Measurements from ENCODE around the gene NME7.

Gene NME7

DNA sequence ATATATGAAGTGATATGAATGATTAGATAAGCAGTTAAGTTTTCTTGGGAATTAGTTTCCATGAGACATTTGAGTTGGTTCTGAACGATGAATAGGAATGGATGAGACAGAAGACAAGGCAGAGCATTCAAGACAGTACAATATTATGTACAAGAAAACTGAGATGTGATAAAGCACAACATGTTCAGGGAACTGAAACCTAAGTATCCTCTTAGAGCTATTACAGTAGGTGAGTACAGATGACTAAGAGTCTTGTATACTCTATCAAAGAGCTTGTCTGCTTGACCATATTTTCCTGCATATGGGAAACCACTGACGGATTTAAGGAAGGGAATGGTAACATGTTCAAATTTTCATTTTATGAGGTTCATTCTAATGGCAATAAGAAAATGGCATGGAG, 61.6 kb downstream of the NME7 start:
- Histone ChIP-seq H3K27ac (ENCODE audit: extremely low read depth, low read depth, low read length) (no peak overlapping the region), H3K4me3 (ENCODE audit: low read depth, low read length) (no peak overlapping the region), H3K9me3 (ENCODE audit: control insufficient read depth, insufficient read depth, low read depth, low read length) (no peaks in the 10 kb centered on the region), H3K4me1 (ENCODE audit: control insufficient read depth, insufficient read depth, low read length) (no peaks in the 10 kb centered on the region), H3K36me3 (ENCODE audit: control insufficient read depth in 2 of 2, insufficient read depth in 1 of 2, low read length in 2 of 2) (no peaks in the 10 kb centered on the region)
- no peak for TF ChIP-seq SCRT2 (tag by site-specific recombination; IDR thresholded peaks at IDR 0.05)
- no peak for TF ChIP-seq ZFP41 (tag by site-specific recombination; IDR thresholded peaks at IDR 0.05; ENCODE audit: borderline replicate concordance)
- TF ChIP-seq ZNF341 (tag by site-specific recombination; IDR thresholded peaks at IDR 0.05; ENCODE audit: low read depth) = no peak
- no peak for TF ChIP-seq ZEB2 (tag by site-specific recombination; IDR thresholded peaks at IDR 0.05)
- CTCF ChIA-PET = no interaction called here
- POLR2A ChIA-PET = no interaction called here

DNA sequence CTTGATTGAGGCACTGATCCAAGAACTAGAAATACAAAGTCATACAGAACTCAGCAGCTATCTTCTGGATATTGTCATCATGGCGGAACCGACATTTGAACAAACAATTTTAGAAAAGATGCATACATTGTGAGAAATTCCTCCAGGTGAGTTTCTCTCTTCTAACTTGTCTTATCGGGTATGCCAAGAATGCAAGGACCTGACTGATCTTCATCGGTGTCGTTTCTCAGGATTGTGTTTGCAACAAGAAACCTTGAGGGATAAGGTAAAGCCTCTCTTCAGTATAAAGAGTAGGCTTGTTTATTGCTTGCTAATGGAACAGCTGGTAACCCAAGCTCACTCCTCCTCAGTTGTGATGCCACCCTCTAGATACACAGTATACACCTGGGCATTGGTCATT, 62.2 kb downstream of the NME7 start:
- Histone ChIP-seq H3K36me3 (ENCODE audit: control insufficient read depth in 2 of 2, insufficient read depth in 1 of 2, low read length in 2 of 2) (no peaks in the 10 kb centered on the region), H3K4me3 (ENCODE audit: low read depth, low read length) (no peak overlapping the region), H3K27ac (ENCODE audit: extremely low read depth, low read depth, low read length) (no peak overlapping the region), H3K9me3 (ENCODE audit: control insufficient read depth, insufficient read depth, low read depth, low read length) (no peaks in the 10 kb centered on the region), H3K4me1 (ENCODE audit: control insufficient read depth, insufficient read depth, low read length) (no peaks in the 10 kb centered on the region)
- TF ChIP-seq ZNF366 (tag by site-specific recombination; conservative IDR thresholded peaks at IDR 0.05) = no peak
- TF ChIP-seq, protein P1, sequence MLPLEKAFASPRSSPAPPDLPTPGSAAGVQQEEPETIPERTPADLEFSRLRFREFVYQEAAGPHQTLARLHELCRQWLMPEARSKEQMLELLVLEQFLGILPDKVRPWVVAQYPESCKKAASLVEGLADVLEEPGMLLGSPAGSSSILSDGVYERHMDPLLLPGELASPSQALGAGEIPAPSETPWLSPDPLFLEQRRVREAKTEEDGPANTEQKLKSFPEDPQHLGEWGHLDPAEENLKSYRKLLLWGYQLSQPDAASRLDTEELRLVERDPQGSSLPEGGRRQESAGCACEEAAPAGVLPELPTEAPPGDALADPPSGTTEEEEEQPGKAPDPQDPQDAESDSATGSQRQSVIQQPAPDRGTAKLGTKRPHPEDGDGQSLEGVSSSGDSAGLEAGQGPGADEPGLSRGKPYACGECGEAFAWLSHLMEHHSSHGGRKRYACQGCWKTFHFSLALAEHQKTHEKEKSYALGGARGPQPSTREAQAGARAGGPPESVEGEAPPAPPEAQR (tag by site-specific recombination; IDR thresholded peaks at IDR 0.05) = no peak
- no peak for TF ChIP-seq ZNF350 (tag by site-specific recombination; IDR thresholded peaks at IDR 0.05)
- TF ChIP-seq ZNF433 (tag by site-specific recombination; IDR thresholded peaks at IDR 0.05; ENCODE audit: low read depth) = no peak
- TF ChIP-seq ZFP69B (tag by site-specific recombination; IDR thresholded peaks at IDR 0.05) = no peak
- no peak for TF ChIP-seq ZIC2 (tag by site-specific recombination; IDR thresholded peaks at IDR 0.05)
- TF ChIP-seq, protein P2, sequence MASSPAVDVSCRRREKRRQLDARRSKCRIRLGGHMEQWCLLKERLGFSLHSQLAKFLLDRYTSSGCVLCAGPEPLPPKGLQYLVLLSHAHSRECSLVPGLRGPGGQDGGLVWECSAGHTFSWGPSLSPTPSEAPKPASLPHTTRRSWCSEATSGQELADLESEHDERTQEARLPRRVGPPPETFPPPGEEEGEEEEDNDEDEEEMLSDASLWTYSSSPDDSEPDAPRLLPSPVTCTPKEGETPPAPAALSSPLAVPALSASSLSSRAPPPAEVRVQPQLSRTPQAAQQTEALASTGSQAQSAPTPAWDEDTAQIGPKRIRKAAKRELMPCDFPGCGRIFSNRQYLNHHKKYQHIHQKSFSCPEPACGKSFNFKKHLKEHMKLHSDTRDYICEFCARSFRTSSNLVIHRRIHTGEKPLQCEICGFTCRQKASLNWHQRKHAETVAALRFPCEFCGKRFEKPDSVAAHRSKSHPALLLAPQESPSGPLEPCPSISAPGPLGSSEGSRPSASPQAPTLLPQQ (tag by site-specific recombination; IDR thresholded peaks at IDR 0.05) = no peak
- POLR2A ChIA-PET = no interaction called here
- CTCF ChIA-PET = no interaction called here

DNA sequence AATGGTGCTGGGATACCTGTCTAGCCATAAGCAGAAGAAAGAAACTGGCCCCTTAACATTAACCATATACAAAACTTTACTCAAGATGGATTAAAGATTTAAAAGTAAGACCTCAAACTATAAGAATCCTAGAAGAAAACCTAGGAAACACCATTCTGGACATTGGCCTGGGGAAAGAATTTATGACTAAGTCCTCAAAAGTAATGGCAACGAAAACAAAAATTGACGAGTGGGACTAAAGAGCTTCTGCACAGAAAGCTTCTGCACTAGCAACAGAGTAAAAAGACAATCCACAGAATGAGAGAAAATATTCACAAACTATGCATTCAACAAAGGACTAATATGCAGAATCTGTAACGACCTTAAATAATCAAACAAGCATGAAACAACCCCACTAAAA, 66.7 kb downstream of the NME7 start:
- Histone ChIP-seq H3K4me1 (ENCODE audit: control insufficient read depth, insufficient read depth, low read length) (no peaks in the 10 kb centered on the region), H3K4me3 (ENCODE audit: low read depth, low read length) (no peak overlapping the region), H3K9me3 (ENCODE audit: control insufficient read depth, insufficient read depth, low read depth, low read length) (no peaks in the 10 kb centered on the region), H3K27ac (ENCODE audit: extremely low read depth, low read depth, low read length) (no peak overlapping the region), H3K36me3 (ENCODE audit: control insufficient read depth in 2 of 2, insufficient read depth in 1 of 2, low read length in 2 of 2) (no peaks in the 10 kb centered on the region)
- ChIA-PET POLR2A (no interaction called here), CTCF (interaction anchor here (0.7 kb wide), 1 partner anchor 29 kb away, joined by 3 read pairs; no protein-coding TSS in a partner anchor)
- no peak for TF ChIP-seq ZNF776 (tag by site-specific recombination; IDR thresholded peaks at IDR 0.05; ENCODE audit: borderline replicate concordance)
- TF ChIP-seq ZNF266 (tag by site-specific recombination; IDR thresholded peaks at IDR 0.05; ENCODE audit: low read depth) = no peak
- TF ChIP-seq GLI2 (tag by site-specific recombination; IDR thresholded peaks at IDR 0.05; ENCODE audit: borderline replicate concordance, low read depth) = no peak
- TF ChIP-seq ZNF791 (tag by site-specific recombination; IDR thresholded peaks at IDR 0.05) = no peak
- TF ChIP-seq ZNF221 (tag by site-specific recombination; IDR thresholded peaks at IDR 0.05; ENCODE audit: borderline replicate concordance) = no peak
- no peak for TF ChIP-seq ZNF677 (tag by site-specific recombination; IDR thresholded peaks at IDR 0.05)
- no peak for TF ChIP-seq ZNF292 (tag by site-specific recombination; IDR thresholded peaks at IDR 0.05; ENCODE audit: borderline replicate concordance, low read depth)
- TF ChIP-seq, protein P3, sequence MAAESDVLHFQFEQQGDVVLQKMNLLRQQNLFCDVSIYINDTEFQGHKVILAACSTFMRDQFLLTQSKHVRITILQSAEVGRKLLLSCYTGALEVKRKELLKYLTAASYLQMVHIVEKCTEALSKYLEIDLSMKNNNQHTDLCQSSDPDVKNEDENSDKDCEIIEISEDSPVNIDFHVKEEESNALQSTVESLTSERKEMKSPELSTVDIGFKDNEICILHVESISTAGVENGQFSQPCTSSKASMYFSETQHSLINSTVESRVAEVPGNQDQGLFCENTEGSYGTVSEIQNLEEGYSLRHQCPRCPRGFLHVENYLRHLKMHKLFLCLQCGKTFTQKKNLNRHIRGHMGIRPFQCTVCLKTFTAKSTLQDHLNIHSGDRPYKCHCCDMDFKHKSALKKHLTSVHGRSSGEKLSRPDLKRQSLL (tag by site-specific recombination; IDR thresholded peaks at IDR 0.05) = no peak
- TF ChIP-seq ZNF654 (tag by site-specific recombination; IDR thresholded peaks at IDR 0.05; ENCODE audit: low read depth) = no peak
- no peak for TF ChIP-seq BCL11A (tag by site-specific recombination; IDR thresholded peaks at IDR 0.05; ENCODE audit: low read depth)
- TF ChIP-seq ZNF501 (tag by site-specific recombination; IDR thresholded peaks at IDR 0.05) = no peak

All from HEK293 (cell line).